H1 (cell line): Measurements from ENCODE around the gene SAE1. TPM values are rescaled to one million over a fixed set of nuclear protein-coding genes. Genes with fewer than 3 reads are reported as not detected.
A peak's percentile ranks its signal among the peaks of the same experiment; 100 is the strongest.

Experiments used
- BACH1 ChIP-seq: IDR thresholded peaks from 2 replicates; pipeline ENCODE4 v1.6.1; 2012; ENCODE audit warnings: low read length, improper control_type of control experiment
- CBX5 ChIP-seq: fragments of 300-800, 300-1000 bp; sonication (generic); IDR thresholded peaks from 2 replicates; pipeline ENCODE4 v1.7.1; 2016; ENCODE audit warnings: antibody characterized with exemption, low read length, low read depth
- CEBPB ChIP-seq: IDR thresholded peaks from 2 replicates; pipeline ENCODE4 v1.6.1; 2012; ENCODE audit warnings: low read depth, low read length
- HDAC2 ChIP-seq, 2 experiments: fragments of 300-600 bp in 1 of 2; sonication (generic) in 1 of 2; IDR thresholded peaks; 2 replicates each; pipeline ENCODE4 v1.6.1; 2011 to 2012; ENCODE audit warnings: low read depth in 2 of 2, low read length in 2 of 2, mild to moderate bottlenecking in 2 of 2, moderate library complexity in 2 of 2, borderline replicate concordance in 1 of 2, inconsistent platforms in 1 of 2
- JUND ChIP-seq: IDR thresholded peaks from 2 replicates; pipeline ENCODE4 v1.6.1; 2011; ENCODE audit warnings: mild to moderate bottlenecking, improper control_type of control experiment, low read length
- polyA plus RNA-seq, 7 experiments: library from polyadenylated mRNA; depleted of rRNA in 3 of 7; stranded (reverse) in 5 of 7; unstranded in 2 of 7; fragments of >200 nt in 5 of 7; fragments of 200-250 nt in 2 of 7; gene quantifications; 1 replicate in 5 of 7; 2 replicates in 1 of 7; 4 replicates in 1 of 7; pipeline versions ENCODE4 v1.2.1 to v1.2.3, GENCODE V29; 2011 to 2013; ENCODE audit warnings: missing spikeins in 2 of 7, mixed read lengths in 2 of 7
- total RNA-seq: library from RNA; stranded (reverse); fragmentation: NEBNext Ultra II Directional; extraction: Animal tissue kit (Norgen Biotek cat#: 25700); gene quantifications from 2 replicates; pipeline ENCODE4 v1.2.1, GENCODE V29; 2021
- TF ChIP-seq, protein P1 (sequence below): IDR thresholded peaks from 2 replicates; pipeline ENCODE4 v1.6.1; 2012; ENCODE audit warnings: low read length, inconsistent platforms

The SAE1 gene
- total and polyA plus RNA-seq, 2 of the 8 experiments (the other 6 are each of a cell fraction or from before 2014, with no cell fraction given): 213 to 268 TPM

GRCh38 chr19:47225746-47226425 lies 95.3 kb downstream of the SAE1 start (continued):
- TF ChIP-seq, protein P1, sequence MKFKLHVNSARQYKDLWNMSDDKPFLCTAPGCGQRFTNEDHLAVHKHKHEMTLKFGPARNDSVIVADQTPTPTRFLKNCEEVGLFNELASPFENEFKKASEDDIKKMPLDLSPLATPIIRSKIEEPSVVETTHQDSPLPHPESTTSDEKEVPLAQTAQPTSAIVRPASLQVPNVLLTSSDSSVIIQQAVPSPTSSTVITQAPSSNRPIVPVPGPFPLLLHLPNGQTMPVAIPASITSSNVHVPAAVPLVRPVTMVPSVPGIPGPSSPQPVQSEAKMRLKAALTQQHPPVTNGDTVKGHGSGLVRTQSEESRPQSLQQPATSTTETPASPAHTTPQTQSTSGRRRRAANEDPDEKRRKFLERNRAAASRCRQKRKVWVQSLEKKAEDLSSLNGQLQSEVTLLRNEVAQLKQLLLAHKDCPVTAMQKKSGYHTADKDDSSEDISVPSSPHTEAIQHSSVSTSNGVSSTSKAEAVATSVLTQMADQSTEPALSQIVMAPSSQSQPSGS: 0 out of 2 replicates have a peak, but pooled peaks have one; percentile 31
- peak; percentile 93 for TF ChIP-seq JUND
- no peak for TF ChIP-seq CEBPB
- TF ChIP-seq HDAC2 (IDR thresholded peaks at IDR 0.05; ENCODE audit: borderline replicate concordance in 1 of 2, low read depth in 2 of 2, low read length in 2 of 2): 0 out of 4 replicates have a peak, but pooled peaks of 1 of the 2 experiments have one; percentile 41
- no peak for TF ChIP-seq CBX5
- peak; percentile 75 for TF ChIP-seq BACH1
